GM12874 (cell line): ENCODE measurements around the gene TMEM45A.

Source experiments
- CTCF ChIP-seq: IDR thresholded peaks from 2 replicates; pipeline ENCODE4 v1.5.1; 2011; ENCODE audit warnings: low read depth, mild to moderate bottlenecking, control low read depth, low read length, moderate library complexity; ENCODE audit not compliant: insufficient read depth

The TMEM45A gene

GRCh38 chr3:100602506-100603444, 110.4 kb downstream of the TMEM45A start:
- TF ChIP-seq CTCF = no peak

- TF ChIP-seq CTCF = peak; percentile 35; the same call in 1 of the 2 replicates
These were observed 111.0 kb downstream of the TMEM45A start for GRCh38 chr3:100603469-100603868.

GRCh38 chr3:100605358-100605757, 112.9 kb downstream of the TMEM45A start:
- no peak for TF ChIP-seq CTCF

GRCh38 chr3:100606894-100607512, 114.6 kb downstream of the TMEM45A start:
- TF ChIP-seq CTCF = peak; percentile 21; the same call in 1 of the 2 replicates

GRCh38 chr3:100609305-100609704, 116.9 kb downstream of the TMEM45A start, which contains the start of gene ADGRG7:
Gene ADGRG7 (plus strand): TSS chr3:100609601. CDS start chr3:100609857, 256 bp downstream.
- no peak for TF ChIP-seq CTCF

- no peak for TF ChIP-seq CTCF
These were observed 117.5 kb downstream of the TMEM45A start for GRCh38 chr3:100609963-100610362.

GRCh38 chr3:100611221-100611620, 118.8 kb downstream of the TMEM45A start:
- no peak for TF ChIP-seq CTCF
